GM18858 (cell line): ENCODE data around the gene CC2D2A.

Experiments
- ATAC-seq: cut with Tn5 transposase; IDR thresholded peaks from one replicate; pipeline ENCODE4 v1.9.1; 2021; ENCODE audit not compliant: unreplicated experiment

The CC2D2A gene

DNA sequence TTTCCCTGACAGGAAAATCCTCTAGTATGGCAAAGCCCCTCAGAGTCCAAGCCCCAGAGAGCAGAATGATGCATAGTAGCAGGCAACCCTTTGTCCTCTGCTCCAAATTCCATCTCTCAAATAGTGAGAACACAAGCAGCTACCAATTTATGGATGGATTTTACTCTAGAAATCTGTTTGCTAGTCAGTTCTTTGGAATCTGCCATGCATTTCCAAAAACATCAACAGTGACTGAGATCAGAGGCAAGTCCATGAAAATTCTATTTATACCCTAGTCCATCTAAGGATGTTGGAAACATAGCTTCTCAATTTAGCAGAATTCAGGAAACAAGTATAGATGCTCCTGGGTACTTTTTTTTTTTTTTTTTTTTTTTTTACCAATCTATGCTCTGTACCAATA lies 10.0 kb upstream of the CC2D2A start:
- no peak for ATAC-seq

DNA sequence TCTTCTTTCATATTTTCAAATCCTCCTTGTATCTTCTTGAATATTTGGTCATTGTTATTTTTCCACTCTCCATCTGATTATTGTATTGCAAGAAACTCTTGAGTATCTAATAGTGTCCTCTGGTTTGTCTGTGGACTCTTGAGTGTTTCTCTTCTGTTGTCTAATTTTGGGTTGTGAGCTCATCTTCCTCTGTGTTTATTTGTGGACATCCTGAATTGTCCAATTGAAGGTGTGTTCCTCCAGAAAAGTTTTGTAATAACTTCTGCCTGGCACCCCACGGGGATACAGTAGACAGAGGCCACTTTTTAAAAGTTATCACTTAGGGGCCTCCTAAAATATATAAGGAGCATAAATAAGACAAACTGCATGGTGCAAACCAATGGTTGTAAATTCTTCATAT lies 3.1 kb upstream of the CC2D2A start:
- no peak for ATAC-seq

DNA sequence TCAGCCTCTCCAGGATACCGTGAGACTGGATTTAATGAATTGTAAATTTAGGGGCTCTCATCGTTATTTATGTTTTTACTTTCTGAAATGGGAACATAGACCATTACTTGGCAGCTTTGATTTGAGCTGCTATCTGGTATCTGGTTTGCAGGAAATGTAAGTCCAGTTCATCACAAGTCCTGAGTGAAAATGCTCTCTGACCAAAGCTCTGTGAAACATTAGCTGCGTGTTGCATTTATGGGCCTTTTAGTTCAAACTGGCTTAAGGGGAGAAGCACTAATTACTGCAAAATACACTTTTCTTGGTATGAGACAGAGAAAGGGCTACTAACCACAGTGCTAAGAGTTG lies 420 bp downstream of the CC2D2A start:
- ATAC-seq: no peak

DNA sequence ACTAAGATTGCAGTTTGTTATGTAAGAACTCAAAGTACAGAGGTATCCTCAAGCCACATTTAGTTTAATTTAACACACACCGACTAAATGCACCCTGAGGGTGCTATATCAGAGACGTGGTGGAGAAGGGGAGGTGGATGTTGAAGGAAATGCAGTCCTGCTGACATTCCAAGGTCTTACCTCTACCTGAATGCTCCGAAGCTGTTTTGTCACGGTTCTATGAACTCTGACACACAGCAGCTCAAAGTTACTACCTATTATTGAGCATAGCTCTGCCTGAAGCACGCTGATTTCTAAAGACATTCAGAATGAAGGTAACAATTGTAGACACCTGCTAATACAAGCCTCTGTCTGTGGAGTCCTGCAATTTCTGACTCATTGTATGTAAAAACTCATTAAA lies 6.7 kb downstream of the CC2D2A start:
- no peak for ATAC-seq

DNA sequence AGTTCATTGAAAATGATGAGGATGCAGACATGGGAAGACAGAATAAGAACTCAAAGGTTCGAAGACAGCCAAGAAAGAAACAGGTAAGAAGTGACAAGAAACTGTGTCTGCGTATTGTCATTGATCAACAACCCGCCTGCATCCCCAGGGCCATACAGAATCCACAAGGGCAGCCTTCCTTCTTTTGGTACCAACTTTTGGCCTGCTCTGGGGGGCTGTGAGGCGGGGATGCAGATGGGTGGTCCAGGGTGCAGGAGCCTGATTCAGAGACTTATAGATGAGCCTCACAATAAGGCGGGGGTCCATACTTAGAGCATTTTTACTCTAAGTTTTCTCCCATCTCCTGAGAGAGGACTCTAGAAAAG lies 9.0 kb downstream of the CC2D2A start:
- ATAC-seq: no peak

DNA sequence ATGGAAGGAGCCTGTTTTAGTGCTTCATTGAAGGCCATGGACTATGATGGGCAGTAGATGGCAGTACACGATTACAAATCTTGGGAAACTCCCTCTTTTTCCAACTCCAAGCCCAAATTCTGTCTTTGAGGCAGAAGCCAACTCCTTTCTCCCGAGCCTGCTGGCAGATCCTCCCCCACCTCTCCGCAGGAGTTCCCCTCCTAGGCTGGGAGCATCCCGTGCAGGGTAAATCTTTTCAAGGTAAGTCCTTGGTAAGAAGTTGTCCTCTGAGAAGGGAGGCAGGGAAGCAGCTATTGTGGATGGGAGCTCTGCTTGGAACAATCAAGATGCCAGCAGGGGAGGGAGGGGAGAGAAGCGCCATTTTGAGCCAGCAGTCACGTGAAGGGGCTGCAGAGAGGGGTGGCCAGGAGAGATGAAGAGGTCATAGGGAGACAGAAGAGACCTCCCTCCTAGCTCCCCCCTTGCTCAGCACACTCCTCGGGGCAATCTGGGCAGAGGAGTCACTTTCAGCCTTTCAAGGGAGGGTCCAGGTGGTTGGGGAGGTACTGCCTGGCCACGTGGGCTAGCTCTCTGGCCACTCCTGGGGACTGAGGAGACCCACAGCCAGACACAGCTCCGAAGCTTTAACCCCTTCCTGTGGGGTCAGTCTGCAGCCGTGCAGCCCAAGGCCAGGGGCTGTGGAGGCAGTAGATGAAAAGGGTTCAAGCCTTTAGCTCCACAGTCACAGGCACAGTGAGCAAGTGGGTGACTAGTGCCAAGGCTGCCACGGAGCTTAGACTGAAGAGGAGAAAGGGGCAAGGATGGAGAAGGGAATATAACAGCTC lies 9.6 kb downstream of the CC2D2A start:
- no peak for ATAC-seq

DNA sequence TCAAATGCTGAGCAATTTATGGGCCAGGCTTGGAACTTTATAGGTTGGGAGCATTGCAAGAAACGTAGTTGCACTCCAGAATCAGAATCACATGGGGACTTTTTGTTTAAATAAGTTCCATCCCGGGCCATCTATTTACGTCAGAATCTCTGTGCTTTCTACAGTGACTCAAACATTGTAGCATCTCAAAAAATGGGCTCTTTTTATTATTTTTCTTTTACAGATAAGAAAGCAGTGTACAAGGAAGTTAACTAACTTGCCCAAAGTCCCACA lies 10.2 kb downstream of the CC2D2A start:
- ATAC-seq: no peak

DNA sequence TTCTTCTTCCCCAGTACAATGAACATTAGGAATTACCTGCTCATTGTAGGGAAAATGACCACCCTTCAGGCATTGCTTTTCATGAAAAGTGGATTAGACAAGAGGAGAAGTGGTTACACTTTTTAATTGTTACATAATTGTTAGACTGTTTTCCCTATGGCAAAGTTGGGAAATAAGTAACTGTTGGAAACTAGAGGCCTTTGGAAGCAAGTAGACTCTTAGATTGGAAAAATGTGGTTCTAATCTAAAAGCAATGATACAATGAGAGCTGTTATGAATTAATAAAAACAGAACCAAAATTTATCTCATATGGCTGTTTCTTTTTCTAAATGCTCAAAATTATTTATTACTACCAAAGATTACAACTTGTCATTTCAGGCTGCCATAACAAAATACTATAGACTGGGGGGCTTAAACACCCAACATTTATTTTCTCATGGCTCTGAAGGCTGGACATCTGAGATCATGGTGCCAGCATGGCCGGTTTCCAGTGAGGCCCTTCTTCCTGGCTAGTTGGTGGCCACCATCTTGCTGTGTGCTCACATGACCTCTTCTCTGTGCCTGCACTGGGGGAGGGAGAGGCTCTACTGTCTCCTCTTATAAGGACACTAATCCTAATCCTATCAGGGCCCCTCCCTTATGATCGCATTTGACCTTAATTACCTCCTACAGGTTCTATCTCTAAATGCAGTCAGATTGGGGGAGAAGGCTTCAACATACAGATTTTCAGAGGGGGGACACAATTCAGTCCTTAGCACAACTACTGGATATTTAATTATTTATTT lies 12.5 kb downstream of the CC2D2A start:
- ATAC-seq: no peak

DNA sequence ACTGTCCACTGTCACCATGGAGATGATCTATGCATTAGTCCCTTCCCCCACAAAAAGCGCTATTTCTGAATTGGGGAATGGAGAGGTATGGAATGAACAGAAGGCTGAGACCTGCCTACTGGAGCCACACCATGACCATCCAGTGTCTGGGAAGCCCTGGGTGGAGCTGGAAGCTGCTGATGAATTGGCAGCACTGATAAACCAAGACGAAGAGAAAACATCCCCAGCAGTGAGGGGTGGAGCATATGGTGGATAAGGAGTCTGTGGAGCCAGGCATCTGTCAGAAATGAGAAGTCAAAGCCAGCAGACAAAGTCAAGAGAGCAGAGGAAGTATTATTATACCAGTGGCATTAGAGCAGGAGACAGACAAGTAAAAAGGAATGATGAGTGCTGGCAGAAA lies 13.2 kb downstream of the CC2D2A start:
- ATAC-seq: no peak

DNA sequence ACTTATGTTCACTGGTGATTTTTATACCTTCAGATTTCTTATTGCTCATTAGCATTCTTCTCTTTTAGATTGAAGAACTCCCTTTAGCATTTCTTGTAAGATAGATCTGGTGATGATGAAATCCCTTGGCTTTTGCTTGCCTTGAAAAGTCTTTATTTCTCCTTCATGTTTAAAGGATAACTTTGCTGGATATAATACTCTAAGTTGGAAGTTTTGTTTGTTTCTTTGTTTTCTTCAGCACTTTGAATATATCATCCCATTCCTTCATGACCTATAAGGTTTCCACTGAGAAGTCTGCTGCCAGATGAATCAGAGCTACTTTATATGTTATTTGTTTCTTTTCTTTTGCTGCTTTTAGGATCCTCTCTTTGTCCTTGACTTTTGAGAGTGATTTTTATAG lies 18.5 kb downstream of the CC2D2A start:
- ATAC-seq: no peak

DNA sequence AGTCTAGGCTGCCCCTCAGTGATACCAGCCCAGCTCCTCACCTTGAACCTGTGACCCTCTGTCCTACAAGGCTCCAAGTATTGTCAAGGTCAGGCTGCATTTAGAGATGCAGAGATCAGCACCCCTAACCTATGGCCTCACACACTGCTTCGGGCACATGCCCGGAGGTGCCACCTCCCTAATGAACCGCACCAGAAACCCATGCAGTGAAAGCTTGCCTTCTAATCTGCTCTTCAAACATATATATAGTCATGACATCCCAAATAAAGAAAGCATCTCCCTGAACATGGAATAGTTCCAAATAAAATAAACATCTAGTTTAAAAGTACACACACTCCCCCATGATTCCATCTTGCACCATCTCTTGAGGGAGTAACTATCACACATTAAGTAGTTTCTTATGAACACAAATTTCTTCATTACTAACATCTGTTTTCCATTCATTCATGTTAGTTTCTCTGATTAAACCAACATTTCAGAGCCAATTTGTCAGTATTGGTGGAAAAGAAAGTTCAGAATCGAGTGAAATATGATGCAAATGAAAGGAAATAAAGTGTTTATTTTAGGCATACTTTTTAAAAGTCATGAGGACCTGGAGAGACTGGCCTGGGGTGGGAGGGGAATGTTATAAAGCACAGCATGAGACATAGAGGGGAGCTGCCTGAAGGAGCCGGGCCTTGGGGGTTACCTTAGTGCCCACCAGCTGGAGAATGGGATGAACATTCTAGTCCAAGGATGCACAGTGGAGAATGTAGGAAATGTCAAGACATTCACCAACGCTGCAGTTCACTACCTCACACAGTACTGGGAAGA lies 19.2 kb downstream of the CC2D2A start:
- ATAC-seq: no peak

DNA sequence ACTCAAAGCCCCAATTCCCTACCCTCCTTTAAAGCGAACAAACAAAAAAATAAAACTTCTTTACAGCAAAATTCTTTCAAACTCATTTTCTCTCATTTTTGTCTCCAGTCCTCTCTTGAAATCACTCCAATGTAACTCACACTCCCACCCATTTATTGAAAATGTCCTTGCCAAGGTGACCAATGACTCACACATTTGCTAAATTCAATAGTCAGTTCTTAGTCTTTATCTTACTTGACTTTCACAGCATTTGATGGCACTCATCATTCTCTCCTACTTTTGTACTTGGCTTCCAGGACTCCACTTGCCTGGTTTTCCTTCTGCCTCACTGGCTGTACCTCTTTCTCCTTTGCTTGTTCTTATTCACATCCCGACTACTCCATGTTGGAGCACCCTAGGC lies 19.9 kb downstream of the CC2D2A start:
- ATAC-seq: no peak

DNA sequence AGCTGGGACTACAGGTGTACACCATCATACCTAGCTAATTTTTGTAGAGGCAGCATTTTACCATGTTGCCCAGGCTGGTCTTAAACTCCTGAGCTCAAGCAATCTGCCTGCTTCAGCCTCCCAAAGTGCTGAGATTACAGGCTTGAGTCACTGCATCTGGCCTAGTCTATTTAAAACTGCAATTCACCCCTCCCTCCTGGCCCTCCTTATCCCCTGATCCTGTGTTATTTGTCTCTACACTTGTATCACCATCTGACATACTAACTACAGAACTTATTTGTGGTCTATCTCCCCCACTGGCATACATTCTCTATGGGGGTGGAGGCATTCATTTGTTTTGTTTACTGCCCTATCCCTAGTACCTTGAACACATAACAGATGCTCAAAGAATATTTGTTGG lies 23.7 kb downstream of the CC2D2A start:
- no peak for ATAC-seq

DNA sequence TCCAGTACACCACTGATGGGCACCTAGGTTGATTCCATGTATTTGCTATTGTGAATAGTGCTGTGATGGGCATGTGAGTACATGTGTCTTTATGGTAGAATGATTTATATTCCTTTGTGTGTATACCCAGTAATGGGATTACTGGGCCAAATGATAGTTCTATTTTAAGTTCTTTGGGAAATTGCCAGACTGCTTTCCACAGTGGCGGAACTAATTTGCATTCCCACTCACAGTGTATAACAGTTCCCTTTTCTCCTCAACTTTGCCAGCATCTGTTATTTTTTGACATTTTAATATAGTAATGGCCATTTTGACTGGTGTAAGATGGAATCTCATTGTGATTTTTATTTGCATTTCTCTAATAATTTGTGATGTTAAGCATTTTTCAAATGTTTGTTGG lies 25.9 kb downstream of the CC2D2A start:
- no peak for ATAC-seq

DNA sequence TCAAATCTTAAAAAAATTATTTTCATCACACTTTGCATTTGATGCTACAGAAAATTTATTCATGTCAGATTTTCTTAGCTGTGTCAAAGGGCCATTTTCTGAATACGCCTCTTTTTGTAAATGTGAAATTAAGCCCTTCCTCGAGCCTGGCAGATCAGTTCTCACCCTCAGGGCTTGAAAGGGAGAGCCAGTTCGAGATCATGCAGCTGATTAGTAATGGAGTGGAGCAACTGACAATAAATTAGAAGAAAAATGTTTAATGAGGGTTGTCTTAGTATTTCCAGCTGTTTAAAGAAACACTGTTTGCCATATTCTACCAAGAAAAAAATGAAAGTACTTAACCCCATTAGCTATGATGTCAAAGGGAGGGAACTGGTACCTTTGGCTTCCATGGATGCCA lies 28.7 kb downstream of the CC2D2A start:
- no peak for ATAC-seq

DNA sequence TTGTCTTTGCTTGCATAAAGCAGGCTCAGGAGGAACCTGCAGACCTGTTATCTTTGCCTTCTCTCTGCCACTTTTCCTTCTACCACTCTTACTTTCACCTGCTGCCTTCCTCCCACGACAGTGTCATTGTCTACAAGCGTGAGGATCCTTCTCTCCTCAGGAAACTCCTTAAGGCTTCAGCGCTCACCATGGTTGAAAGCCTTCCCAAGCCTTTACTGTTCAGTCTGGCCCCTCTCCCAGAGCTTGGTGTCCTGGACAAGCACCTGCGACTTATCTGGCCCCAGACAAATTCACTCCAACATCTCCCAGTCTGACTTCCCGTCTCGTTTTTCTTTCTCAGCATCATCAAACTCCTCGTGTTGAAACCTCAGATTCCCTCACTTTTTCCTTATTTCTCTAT lies 31.0 kb downstream of the CC2D2A start:
- no peak for ATAC-seq

DNA sequence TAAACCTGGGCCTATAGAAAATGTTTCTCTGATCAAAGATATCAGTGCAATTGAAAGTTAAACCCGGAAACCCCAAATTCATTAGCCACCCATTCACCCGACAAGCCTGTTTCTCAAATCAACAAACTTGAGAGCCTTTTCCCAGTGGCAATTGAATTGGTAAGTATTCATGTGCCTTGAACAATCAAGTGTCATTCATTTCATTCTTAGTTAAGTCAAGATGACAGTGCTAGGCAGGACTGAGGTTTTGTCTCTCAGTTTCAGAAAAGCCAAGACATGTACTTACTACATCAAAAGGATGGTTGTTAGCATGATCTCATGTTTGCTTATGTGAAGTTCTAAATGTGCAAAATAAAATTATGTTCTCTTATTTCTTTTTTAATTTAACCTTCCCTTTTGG lies 32.3 kb downstream of the CC2D2A start:
- ATAC-seq: peak; percentile 46

DNA sequence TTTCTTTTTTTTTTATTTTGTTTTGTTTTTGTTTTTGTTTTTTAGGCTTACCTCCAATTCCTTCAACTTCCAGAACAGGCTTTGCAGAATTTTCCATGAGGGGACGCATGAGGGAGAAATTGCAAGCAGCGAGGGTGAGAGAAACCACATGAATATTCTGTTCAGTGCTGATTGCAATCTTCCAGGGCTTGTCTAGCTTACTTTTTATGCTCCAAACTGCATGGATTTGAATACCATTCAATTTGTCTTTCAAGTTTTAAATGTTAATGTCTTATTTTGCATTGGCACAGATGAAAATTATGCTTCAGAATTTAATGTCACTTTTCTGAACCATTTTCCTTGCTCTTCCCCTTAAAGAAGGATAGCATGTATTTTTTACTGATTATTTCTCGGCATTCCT lies 32.7 kb downstream of the CC2D2A start:
- ATAC-seq: no peak

DNA sequence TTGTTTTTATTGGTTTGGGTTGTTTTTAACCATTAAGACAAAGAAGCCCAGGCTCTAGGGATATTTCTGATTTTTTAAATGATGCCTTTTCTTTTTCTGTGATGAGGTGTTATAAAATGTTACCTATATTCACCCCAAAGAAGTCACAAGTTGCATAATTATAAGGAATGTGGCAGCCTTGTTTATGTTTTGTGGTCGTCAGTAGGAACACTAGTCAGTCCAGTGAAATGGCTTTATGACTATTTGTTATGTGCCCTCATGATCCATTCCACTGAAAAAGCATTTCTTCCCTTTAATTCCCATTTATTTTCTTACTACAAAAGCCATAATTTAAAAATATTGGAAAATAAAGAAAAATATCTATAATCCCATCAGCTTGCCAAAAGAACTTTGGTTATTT lies 34.4 kb downstream of the CC2D2A start:
- no peak for ATAC-seq

DNA sequence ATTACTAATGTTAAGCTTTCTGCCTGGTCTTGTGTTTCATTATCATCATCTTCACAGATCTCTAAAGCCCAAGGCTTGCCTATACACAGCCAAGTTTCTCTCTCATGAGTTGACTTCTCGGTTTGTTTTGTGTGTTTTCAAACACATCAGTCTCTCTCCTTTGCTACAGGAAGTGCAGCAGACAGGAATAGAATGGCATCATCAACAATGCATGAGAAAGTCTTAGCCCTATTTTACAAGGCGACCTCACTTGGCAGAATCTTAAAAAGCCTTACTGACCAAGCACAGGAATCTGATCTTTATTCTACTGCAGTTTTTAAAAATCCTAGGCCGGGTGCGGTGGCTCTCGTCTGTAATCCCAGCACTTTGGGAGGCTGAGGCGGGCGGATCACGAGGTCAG lies 36.8 kb downstream of the CC2D2A start:
- no peak for ATAC-seq

DNA sequence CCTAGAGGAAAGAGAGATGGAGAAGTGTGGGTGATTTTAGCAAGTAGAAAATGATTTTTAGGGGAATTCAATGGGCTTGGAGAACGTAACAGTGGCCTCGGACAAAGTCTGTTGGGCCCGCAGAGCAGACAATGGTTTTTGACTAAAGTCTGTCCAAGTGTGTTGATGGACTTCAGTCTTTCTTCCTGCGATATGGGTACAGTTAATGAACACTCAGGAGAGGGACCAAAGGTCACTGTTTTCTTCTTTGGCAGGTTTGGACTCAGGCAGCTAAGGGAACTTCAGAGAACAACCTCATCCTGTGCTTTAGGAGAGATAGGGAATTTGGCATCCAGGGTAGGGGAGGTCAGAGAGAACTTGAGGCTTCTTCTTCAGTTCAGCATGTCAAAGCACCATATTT lies 38.0 kb downstream of the CC2D2A start:
- ATAC-seq: no peak

DNA sequence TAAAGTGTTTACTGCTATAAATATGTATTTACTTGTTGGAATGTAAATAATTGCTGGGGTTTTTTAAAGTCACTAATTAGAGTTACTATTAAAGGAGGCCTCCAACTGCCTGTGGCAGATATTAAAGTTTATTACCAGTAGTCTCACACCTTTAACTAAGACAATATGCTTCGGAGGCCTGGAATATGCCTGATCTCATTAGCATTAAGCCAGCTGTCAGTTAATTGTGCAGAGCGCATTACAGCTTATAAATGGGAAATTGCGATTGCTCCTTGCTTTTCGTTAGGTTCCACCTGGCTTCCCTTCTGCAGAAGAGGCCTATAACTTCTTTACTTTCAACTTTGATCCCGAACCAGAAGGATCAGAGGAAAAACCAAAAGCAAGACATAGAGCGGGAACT lies 41.3 kb downstream of the CC2D2A start:
- no peak for ATAC-seq
